K562 (cell line): ENCODE measurements around the gene SF3B1. TPM values are rescaled to one million over a fixed set of nuclear protein-coding genes. Genes with fewer than 3 reads are reported as not detected.

Source experiments
- CHAMP1 ChIP-seq: fragments of 450-650 bp; IDR thresholded peaks from 2 replicates; pipeline ENCODE4 v1.6.1; 2016; ENCODE audit warnings: mild to moderate bottlenecking
- HDAC2 ChIP-seq: fragments of 450-650 bp; IDR thresholded peaks from 2 replicates; pipeline ENCODE4 v1.6.1; 2016; ENCODE audit warnings: mild to moderate bottlenecking
- HDAC8 ChIP-seq: fragments of 450-650 bp; IDR thresholded peaks from 2 replicates; pipeline ENCODE4 v1.6.1; 2016; ENCODE audit warnings: mild to moderate bottlenecking, missing genetic modification characterization, moderate library complexity, missing compliant biosample characterization
- HMG20A ChIP-seq: fragments of 450-650 bp; formaldehyde crosslinking; conservative IDR thresholded peaks from 2 replicates; pipeline ENCODE4 v1.4.0; 2020; ENCODE audit warnings: mild to moderate bottlenecking, mixed read lengths
- HNRNPL ChIP-seq: fragments of 200-400 bp; formaldehyde crosslinking; IDR thresholded peaks from 2 replicates; pipeline ENCODE4 v1.6.1; 2017; ENCODE audit warnings: low read depth, mild to moderate bottlenecking, low read length
- RBM34 ChIP-seq: fragments of 200-400 bp; formaldehyde crosslinking; IDR thresholded peaks from 2 replicates; pipeline ENCODE4 v1.6.1; 2018; ENCODE audit warnings: low read length, borderline replicate concordance; ENCODE audit not compliant: insufficient read depth
- THAP7 ChIP-seq: fragments of 250-450 bp; sonication (Bioruptor Pico); IDR thresholded peaks from 2 replicates; pipeline ENCODE4 v1.5.0; 2021
- ZNF407 ChIP-seq: fragments of 450-650 bp; IDR thresholded peaks from 2 replicates; pipeline ENCODE4 v1.6.1; 2016; ENCODE audit warnings: low read depth
- polyA plus RNA-seq, 8 experiments: library from polyadenylated mRNA; depleted of rRNA in 4 of 8; stranded (reverse) in 5 of 8; unstranded in 3 of 8; fragments of >200 nt; fragmentation: Nextera tagmentation in 2 of 8; fragmentation: Illumina TruSeq in 1 of 8; extraction: Ambion mirVana in 2 of 8; extraction: Trizol in 1 of 8; gene quantifications; 2 replicates each; pipeline versions ENCODE4 v1.2.1 to v1.2.3, GENCODE V29; 2011 to 2014; ENCODE audit warnings: inconsistent platforms in 1 of 8, missing spikeins in 1 of 8
- total RNA-seq, 7 experiments: library from RNA; depleted of rRNA in 6 of 7; stranded (reverse); fragments of >200 nt in 6 of 7; fragmentation: Illumina TruSeq in 2 of 7; extraction: Trizol in 2 of 7; gene quantifications; 2 replicates each; pipeline versions ENCODE4 v1.2.1 to v1.2.3, GENCODE V29; 2011 to 2021; ENCODE audit warnings: low replicate concordance in 1 of 7
- TF ChIP-seq, protein P1 (sequence below): sonication (generic); formaldehyde crosslinking; IDR thresholded peaks from 2 replicates; pipeline ENCODE4 v1.8.1; 2023; ENCODE audit warnings: mild to moderate bottlenecking, missing genetic modification reagents
- TF ChIP-seq, protein P2 (sequence below): fragments of 250-450 bp; sonication (Bioruptor Pico); IDR thresholded peaks from 2 replicates; pipeline ENCODE4 v1.5.0; 2022; ENCODE audit warnings: mild to moderate bottlenecking

The SF3B1 gene
- total and polyA plus RNA-seq, 9 of the 15 experiments (the other 6 are each of a cell fraction or from before 2014, with no cell fraction given), result 96.2 to 377 (median 177) TPM

DNA sequence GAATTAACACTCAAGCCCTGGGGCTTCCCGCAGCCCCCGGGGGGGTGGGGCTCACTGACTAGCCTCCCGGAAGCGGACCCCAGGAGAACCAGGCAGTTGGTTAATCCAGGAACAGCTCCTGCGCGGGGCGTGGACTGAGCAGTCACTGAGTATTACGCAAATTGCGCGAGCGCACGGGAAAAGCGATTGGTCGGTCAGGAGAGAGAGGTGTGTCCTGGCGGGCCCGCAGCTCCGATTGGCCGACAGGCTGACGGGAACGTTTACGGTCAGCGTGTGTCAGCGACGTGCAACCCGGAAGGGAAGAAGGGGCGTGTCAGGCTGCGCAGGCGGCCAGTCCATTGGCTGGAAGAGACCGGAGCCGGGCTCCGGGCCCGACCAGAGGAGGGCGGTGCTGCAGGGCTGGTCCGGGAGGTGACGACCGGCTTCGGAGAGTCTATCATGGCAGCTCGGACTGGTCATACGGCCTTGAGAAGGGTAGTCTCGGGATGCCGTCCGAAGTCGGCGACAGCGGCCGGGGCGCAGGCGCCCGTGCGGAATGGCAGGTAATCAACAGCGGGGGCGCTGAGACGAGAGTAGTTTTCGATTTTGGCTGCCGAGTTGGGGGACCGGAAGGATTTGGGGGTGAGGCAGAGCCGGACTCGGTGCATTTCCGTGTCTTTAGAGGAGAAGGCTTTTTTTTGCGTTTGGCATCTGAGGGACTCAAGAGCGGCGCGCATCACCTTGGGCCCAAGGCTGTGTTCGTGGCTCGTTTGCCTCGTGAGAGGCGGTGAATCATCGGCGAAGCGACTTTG is 18.5 kb upstream of the SF3B1 start, which contains the start of gene COQ10B (continued):
- TF ChIP-seq, protein P1, sequence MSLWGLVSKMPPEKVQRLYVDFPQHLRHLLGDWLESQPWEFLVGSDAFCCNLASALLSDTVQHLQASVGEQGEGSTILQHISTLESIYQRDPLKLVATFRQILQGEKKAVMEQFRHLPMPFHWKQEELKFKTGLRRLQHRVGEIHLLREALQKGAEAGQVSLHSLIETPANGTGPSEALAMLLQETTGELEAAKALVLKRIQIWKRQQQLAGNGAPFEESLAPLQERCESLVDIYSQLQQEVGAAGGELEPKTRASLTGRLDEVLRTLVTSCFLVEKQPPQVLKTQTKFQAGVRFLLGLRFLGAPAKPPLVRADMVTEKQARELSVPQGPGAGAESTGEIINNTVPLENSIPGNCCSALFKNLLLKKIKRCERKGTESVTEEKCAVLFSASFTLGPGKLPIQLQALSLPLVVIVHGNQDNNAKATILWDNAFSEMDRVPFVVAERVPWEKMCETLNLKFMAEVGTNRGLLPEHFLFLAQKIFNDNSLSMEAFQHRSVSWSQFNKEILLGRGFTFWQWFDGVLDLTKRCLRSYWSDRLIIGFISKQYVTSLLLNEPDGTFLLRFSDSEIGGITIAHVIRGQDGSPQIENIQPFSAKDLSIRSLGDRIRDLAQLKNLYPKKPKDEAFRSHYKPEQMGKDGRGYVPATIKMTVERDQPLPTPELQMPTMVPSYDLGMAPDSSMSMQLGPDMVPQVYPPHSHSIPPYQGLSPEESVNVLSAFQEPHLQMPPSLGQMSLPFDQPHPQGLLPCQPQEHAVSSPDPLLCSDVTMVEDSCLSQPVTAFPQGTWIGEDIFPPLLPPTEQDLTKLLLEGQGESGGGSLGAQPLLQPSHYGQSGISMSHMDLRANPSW, result 0 out of 2 replicates have a peak, but pooled peaks have one; percentile 61
- TF ChIP-seq, protein P2, sequence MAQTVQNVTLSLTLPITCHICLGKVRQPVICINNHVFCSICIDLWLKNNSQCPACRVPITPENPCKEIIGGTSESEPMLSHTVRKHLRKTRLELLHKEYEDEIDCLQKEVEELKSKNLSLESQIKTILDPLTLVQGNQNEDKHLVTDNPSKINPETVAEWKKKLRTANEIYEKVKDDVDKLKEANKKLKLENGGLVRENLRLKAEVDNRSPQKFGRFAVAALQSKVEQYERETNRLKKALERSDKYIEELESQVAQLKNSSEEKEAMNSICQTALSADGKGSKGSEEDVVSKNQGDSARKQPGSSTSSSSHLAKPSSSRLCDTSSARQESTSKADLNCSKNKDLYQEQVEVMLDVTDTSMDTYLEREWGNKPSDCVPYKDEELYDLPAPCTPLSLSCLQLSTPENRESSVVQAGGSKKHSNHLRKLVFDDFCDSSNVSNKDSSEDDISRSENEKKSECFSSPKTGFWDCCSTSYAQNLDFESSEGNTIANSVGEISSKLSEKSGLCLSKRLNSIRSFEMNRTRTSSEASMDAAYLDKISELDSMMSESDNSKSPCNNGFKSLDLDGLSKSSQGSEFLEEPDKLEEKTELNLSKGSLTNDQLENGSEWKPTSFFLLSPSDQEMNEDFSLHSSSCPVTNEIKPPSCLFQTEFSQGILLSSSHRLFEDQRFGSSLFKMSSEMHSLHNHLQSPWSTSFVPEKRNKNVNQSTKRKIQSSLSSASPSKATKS (CRISPR knock-in tag), result no peak
- no peak for TF ChIP-seq HNRNPL
- TF ChIP-seq THAP7 (CRISPR knock-in tag), result no peak
- TF ChIP-seq HMG20A (CRISPR knock-in tag), result no peak
- peak; percentile 55 for TF ChIP-seq HDAC2
- TF ChIP-seq ZNF407, result peak; percentile 57
- 0 out of 2 replicates have a peak, but pooled peaks have one; percentile 18 for TF ChIP-seq CHAMP1
- no peak for TF ChIP-seq HDAC8 (tag)
- no peak for TF ChIP-seq RBM34
